ENCODE measurements around the gene FBXL2.

FBXL2 gene

DNA sequence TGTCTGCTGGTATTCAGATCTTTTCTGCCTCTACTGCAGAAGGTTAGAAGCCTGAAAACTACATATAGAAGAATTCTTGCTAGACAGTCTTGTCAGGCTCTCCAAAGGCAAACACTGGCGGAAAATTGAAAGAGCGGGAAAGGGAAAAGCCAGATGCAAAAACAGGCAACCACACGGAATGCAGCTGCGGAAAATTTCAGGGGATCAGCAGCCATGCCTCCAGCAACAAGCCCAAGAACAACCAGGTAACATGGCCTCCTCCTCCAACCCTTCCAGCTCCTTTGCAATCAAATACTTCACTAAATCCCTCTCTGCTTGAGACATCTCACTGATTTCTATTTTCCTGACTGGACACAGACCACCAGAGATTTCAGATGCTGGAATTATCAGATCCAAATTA is 153.3 kb downstream of the FBXL2 start:
- DNase-seq = no peak

- no peak for DNase-seq
These were observed 156.6 kb downstream of the FBXL2 start for GRCh38 chr3:33433843-33434242.
